WTC11 (cell line): Measurements from ENCODE around the gene SLC35F1. TPM values are rescaled to one million over a fixed set of nuclear protein-coding genes. Genes with fewer than 3 reads are reported as not detected.

Source experiments
- ATAC-seq: fragments of 200-7000 bp; cut with Tn5 transposase; 2 replicates; pipeline ENCODE4 v1.10.0; 2021; ENCODE audit warnings: mild to moderate bottlenecking, moderate library complexity
- CTCF ChIA-PET: fragments of 300-600 bp; sonication (Branson Sonifier 250); formaldehyde crosslinking; loops from one replicate; lab custom pipeline; 2021; ENCODE audit warnings: antibody characterized with exemption; lab: Charles Lee
- POLR2A ChIA-PET: fragments of 350-600 bp; sonication (Branson Sonifier 250); formaldehyde crosslinking; loops from one replicate; lab custom pipeline; 2021; ENCODE audit warnings: antibody characterized with exemption; lab: Charles Lee
- DNase-seq: peaks from one replicate; pipeline ENCODE4 v3.0.0; 2021; ENCODE audit warnings: low spot score
- H3K27ac Mint-ChIP-seq: 2 replicates; pipeline ENCODE4 v1.8.0; 2021; ENCODE audit warnings: mixed read lengths
- H3K27me3 Mint-ChIP-seq: 2 replicates; pipeline ENCODE4 v1.8.0; 2021; ENCODE audit warnings: low read depth, mild to moderate bottlenecking, moderate library complexity, mixed read lengths
- H3K36me3 Mint-ChIP-seq: 2 replicates; pipeline ENCODE4 v1.8.0; 2021; ENCODE audit warnings: mixed read lengths
- H3K4me1 Mint-ChIP-seq: 2 replicates; pipeline ENCODE4 v1.8.0; 2022; ENCODE audit warnings: mixed read lengths
- H3K4me3 Mint-ChIP-seq: 2 replicates; pipeline ENCODE4 v1.8.0; 2021; ENCODE audit warnings: mild to moderate bottlenecking, moderate library complexity, mixed read lengths
- H3K9me3 Mint-ChIP-seq: 2 replicates; pipeline ENCODE4 v1.8.0; 2021; ENCODE audit warnings: mixed read lengths
- ATF2 ChIP-seq: sonication (generic); formaldehyde crosslinking; IDR thresholded peaks from 2 replicates; pipeline ENCODE4 v1.8.1; 2022; ENCODE audit warnings: low read depth, missing genetic modification reagents, borderline replicate concordance
- E2F4 ChIP-seq: sonication (generic); formaldehyde crosslinking; IDR thresholded peaks from 2 replicates; pipeline ENCODE4 v1.8.1; 2022; ENCODE audit warnings: low read depth, mild to moderate bottlenecking, moderate library complexity, missing genetic modification reagents, borderline replicate concordance
- FOXP1 ChIP-seq: sonication (generic); formaldehyde crosslinking; IDR thresholded peaks from 2 replicates; pipeline ENCODE4 v1.8.0; 2022; ENCODE audit warnings: missing genetic modification reagents, mild to moderate bottlenecking, moderate library complexity, borderline replicate concordance
- GTF2I ChIP-seq: fragments of 250-450 bp; sonication (Bioruptor Pico); conservative IDR thresholded peaks from 2 replicates; pipeline ENCODE4 v1.4.0; 2021; ENCODE audit warnings: mild to moderate bottlenecking
- HMGA2 ChIP-seq: fragments of 250-450 bp; sonication (Bioruptor Pico); IDR thresholded peaks from 2 replicates; pipeline ENCODE4 v1.4.0; 2021; ENCODE audit warnings: mild to moderate bottlenecking, moderate library complexity
- RELA ChIP-seq: sonication (generic); formaldehyde crosslinking; IDR thresholded peaks from 2 replicates; pipeline ENCODE4 v1.8.1; 2022; ENCODE audit warnings: missing genetic modification reagents, mild to moderate bottlenecking, borderline replicate concordance
- RORB ChIP-seq: fragments of 250-450 bp; sonication (Bioruptor Pico); IDR thresholded peaks from 2 replicates; pipeline ENCODE4 v1.9.0; 2021; ENCODE audit warnings: mild to moderate bottlenecking
- SP1 ChIP-seq: sonication (generic); formaldehyde crosslinking; conservative IDR thresholded peaks from 2 replicates; pipeline ENCODE4 v1.8.1; 2022; ENCODE audit warnings: missing genetic modification reagents
- TCF7 ChIP-seq: sonication (generic); formaldehyde crosslinking; IDR thresholded peaks from 2 replicates; pipeline ENCODE4 v1.8.0; 2022; ENCODE audit warnings: mild to moderate bottlenecking, low read depth, missing genetic modification reagents, moderate library complexity
- TEAD1 ChIP-seq: sonication (generic); formaldehyde crosslinking; IDR thresholded peaks from 2 replicates; pipeline ENCODE4 v1.8.0; 2022; ENCODE audit warnings: mild to moderate bottlenecking, missing genetic modification reagents
- TP53 ChIP-seq: sonication (generic); formaldehyde crosslinking; IDR thresholded peaks from 2 replicates; pipeline ENCODE4 v1.8.1; 2023; ENCODE audit warnings: mild to moderate bottlenecking, missing genetic modification reagents
- ZNF416 ChIP-seq: fragments of 250-450 bp; sonication (Bioruptor Pico); IDR thresholded peaks from 2 replicates; pipeline ENCODE4 v1.9.0; 2021; ENCODE audit warnings: mild to moderate bottlenecking, inconsistent platforms
- total RNA-seq: library from RNA; stranded (reverse); gene quantifications from 3 replicates; pipeline ENCODE4 v1.2.3, GENCODE V29; 2021
- TF ChIP-seq, protein P1 (sequence below): sonication (generic); formaldehyde crosslinking; IDR thresholded peaks from 2 replicates; pipeline ENCODE4 v1.8.1; 2023; ENCODE audit warnings: mild to moderate bottlenecking, missing genetic modification reagents
- TF ChIP-seq, protein P2 (sequence below): fragments of 250-450 bp; sonication (Bioruptor Pico); IDR thresholded peaks from 2 replicates; pipeline ENCODE4 v1.8.0; 2021; ENCODE audit warnings: mild to moderate bottlenecking
- TF ChIP-seq, protein P3 (sequence below): fragments of 200-600 bp; IDR thresholded peaks from 2 replicates; pipeline ENCODE4 v1.8.0; 2022; ENCODE audit warnings: antibody characterized with exemption
- TF ChIP-seq, protein P4 (sequence below): sonication (generic); formaldehyde crosslinking; IDR thresholded peaks from 2 replicates; pipeline ENCODE4 v1.8.0; 2022; ENCODE audit warnings: mild to moderate bottlenecking, missing genetic modification reagents
- TF ChIP-seq, protein P5 (sequence below): sonication (generic); formaldehyde crosslinking; IDR thresholded peaks from 2 replicates; pipeline ENCODE4 v1.8.1; 2022; ENCODE audit warnings: mild to moderate bottlenecking, moderate library complexity, missing genetic modification reagents
- TF ChIP-seq, protein P6 (sequence below): fragments of 250-450 bp; sonication (Bioruptor Pico); IDR thresholded peaks from 2 replicates; pipeline ENCODE4 v1.9.0; 2021; ENCODE audit warnings: mild to moderate bottlenecking

SLC35F1 gene
- total RNA-seq, 1 experiment from 2014 or later: 11.0 TPM

GRCh38 chr6:117958536-117958935 is 51.5 kb downstream of the SLC35F1 start:
- H3K27ac Mint-ChIP-seq: no peak overlapping the region

GRCh38 chr6:117960877-117961276 is 53.8 kb downstream of the SLC35F1 start:
- ChIA-PET CTCF (no interaction called here), POLR2A (no interaction called here)
- no peaks in the 10 kb centered on the region for H3K4me1 Mint-ChIP-seq
- H3K4me3 Mint-ChIP-seq: no peak overlapping the region
- DNase-seq (no peak), ATAC-seq (no peak)
- peaks cover 18% of the 10 kb centered on the region for H3K36me3 Mint-ChIP-seq
- H3K9me3 Mint-ChIP-seq: peaks cover 21% of the 10 kb centered on the region
- H3K27me3 Mint-ChIP-seq: no peaks in the 10 kb centered on the region
- H3K27ac Mint-ChIP-seq: no peak overlapping the region
- TF ChIP-seq, protein P1, sequence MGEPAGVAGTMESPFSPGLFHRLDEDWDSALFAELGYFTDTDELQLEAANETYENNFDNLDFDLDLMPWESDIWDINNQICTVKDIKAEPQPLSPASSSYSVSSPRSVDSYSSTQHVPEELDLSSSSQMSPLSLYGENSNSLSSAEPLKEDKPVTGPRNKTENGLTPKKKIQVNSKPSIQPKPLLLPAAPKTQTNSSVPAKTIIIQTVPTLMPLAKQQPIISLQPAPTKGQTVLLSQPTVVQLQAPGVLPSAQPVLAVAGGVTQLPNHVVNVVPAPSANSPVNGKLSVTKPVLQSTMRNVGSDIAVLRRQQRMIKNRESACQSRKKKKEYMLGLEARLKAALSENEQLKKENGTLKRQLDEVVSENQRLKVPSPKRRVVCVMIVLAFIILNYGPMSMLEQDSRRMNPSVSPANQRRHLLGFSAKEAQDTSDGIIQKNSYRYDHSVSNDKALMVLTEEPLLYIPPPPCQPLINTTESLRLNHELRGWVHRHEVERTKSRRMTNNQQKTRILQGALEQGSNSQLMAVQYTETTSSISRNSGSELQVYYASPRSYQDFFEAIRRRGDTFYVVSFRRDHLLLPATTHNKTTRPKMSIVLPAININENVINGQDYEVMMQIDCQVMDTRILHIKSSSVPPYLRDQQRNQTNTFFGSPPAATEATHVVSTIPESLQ (CRISPR knock-in tag): no peak
- no peak for TF ChIP-seq TCF7 (CRISPR knock-in tag)
- no peak for TF ChIP-seq TP53 (CRISPR knock-in tag)
- TF ChIP-seq RORB (CRISPR knock-in tag): no peak
- no peak for TF ChIP-seq TEAD1 (CRISPR knock-in tag)
- TF ChIP-seq, protein P2, sequence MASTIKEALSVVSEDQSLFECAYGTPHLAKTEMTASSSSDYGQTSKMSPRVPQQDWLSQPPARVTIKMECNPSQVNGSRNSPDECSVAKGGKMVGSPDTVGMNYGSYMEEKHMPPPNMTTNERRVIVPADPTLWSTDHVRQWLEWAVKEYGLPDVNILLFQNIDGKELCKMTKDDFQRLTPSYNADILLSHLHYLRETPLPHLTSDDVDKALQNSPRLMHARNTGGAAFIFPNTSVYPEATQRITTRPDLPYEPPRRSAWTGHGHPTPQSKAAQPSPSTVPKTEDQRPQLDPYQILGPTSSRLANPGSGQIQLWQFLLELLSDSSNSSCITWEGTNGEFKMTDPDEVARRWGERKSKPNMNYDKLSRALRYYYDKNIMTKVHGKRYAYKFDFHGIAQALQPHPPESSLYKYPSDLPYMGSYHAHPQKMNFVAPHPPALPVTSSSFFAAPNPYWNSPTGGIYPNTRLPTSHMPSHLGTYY (CRISPR knock-in tag): no peak
- TF ChIP-seq, protein P3, sequence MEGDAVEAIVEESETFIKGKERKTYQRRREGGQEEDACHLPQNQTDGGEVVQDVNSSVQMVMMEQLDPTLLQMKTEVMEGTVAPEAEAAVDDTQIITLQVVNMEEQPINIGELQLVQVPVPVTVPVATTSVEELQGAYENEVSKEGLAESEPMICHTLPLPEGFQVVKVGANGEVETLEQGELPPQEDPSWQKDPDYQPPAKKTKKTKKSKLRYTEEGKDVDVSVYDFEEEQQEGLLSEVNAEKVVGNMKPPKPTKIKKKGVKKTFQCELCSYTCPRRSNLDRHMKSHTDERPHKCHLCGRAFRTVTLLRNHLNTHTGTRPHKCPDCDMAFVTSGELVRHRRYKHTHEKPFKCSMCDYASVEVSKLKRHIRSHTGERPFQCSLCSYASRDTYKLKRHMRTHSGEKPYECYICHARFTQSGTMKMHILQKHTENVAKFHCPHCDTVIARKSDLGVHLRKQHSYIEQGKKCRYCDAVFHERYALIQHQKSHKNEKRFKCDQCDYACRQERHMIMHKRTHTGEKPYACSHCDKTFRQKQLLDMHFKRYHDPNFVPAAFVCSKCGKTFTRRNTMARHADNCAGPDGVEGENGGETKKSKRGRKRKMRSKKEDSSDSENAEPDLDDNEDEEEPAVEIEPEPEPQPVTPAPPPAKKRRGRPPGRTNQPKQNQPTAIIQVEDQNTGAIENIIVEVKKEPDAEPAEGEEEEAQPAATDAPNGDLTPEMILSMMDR: no peak
- TF ChIP-seq, protein P4, sequence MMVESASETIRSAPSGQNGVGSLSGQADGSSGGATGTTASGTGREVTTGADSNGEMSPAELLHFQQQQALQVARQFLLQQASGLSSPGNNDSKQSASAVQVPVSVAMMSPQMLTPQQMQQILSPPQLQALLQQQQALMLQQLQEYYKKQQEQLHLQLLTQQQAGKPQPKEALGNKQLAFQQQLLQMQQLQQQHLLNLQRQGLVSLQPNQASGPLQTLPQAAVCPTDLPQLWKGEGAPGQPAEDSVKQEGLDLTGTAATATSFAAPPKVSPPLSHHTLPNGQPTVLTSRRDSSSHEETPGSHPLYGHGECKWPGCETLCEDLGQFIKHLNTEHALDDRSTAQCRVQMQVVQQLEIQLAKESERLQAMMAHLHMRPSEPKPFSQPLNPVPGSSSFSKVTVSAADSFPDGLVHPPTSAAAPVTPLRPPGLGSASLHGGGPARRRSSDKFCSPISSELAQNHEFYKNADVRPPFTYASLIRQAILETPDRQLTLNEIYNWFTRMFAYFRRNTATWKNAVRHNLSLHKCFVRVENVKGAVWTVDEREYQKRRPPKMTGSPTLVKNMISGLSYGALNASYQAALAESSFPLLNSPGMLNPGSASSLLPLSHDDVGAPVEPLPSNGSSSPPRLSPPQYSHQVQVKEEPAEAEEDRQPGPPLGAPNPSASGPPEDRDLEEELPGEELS (CRISPR knock-in tag): no peak
- TF ChIP-seq E2F4: no peak
- TF ChIP-seq HMGA2 (CRISPR knock-in tag): no peak
- no peak for TF ChIP-seq ATF2 (CRISPR knock-in tag)
- TF ChIP-seq ZNF416: no peak
- no peak for TF ChIP-seq GTF2I (CRISPR knock-in tag)
- TF ChIP-seq SP1 (CRISPR knock-in tag): no peak

More at GRCh38 chr6:117958536-117958935, 51.5 kb downstream of the SLC35F1 start:
- CTCF ChIA-PET: no interaction called here
- ATAC-seq: no peak
- no peak for DNase-seq
- TF ChIP-seq, protein P5, sequence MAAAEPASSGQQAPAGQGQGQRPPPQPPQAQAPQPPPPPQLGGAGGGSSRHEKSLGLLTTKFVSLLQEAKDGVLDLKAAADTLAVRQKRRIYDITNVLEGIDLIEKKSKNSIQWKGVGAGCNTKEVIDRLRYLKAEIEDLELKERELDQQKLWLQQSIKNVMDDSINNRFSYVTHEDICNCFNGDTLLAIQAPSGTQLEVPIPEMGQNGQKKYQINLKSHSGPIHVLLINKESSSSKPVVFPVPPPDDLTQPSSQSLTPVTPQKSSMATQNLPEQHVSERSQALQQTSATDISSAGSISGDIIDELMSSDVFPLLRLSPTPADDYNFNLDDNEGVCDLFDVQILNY (CRISPR knock-in tag): no peak
- TF ChIP-seq RELA (CRISPR knock-in tag) (no peak), FOXP1 (CRISPR knock-in tag) (no peak)
- TF ChIP-seq, protein P6, sequence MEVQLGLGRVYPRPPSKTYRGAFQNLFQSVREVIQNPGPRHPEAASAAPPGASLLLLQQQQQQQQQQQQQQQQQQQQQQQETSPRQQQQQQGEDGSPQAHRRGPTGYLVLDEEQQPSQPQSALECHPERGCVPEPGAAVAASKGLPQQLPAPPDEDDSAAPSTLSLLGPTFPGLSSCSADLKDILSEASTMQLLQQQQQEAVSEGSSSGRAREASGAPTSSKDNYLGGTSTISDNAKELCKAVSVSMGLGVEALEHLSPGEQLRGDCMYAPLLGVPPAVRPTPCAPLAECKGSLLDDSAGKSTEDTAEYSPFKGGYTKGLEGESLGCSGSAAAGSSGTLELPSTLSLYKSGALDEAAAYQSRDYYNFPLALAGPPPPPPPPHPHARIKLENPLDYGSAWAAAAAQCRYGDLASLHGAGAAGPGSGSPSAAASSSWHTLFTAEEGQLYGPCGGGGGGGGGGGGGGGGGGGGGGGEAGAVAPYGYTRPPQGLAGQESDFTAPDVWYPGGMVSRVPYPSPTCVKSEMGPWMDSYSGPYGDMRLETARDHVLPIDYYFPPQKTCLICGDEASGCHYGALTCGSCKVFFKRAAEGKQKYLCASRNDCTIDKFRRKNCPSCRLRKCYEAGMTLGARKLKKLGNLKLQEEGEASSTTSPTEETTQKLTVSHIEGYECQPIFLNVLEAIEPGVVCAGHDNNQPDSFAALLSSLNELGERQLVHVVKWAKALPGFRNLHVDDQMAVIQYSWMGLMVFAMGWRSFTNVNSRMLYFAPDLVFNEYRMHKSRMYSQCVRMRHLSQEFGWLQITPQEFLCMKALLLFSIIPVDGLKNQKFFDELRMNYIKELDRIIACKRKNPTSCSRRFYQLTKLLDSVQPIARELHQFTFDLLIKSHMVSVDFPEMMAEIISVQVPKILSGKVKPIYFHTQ (CRISPR knock-in tag): no peak
- no peaks in the 10 kb centered on the region for H3K9me3 Mint-ChIP-seq
- POLR2A ChIA-PET: no interaction called here
- no peak overlapping the region for H3K4me3 Mint-ChIP-seq
- no peaks in the 10 kb centered on the region for H3K27me3 Mint-ChIP-seq
- H3K36me3 Mint-ChIP-seq: no peaks in the 10 kb centered on the region
- H3K4me1 Mint-ChIP-seq: no peaks in the 10 kb centered on the region
